Neural crest cell (in vitro differentiated cells): ENCODE data around the gene ADAMTS13. TPM values are rescaled to one million over a fixed set of nuclear protein-coding genes. Genes with fewer than 3 reads are reported as not detected.
A peak's percentile ranks its signal among the peaks of the same experiment; 100 is the strongest.

Experiments
- DNase-seq: peaks from one replicate; pipeline ENCODE4 v3.0.0; 2021; ENCODE audit warnings: low read depth, mixed read lengths, low spot score
- H3K27ac Mint-ChIP-seq: one replicate; pipeline ENCODE4 v1.8.0; 2021; ENCODE audit warnings: mild to moderate bottlenecking, mixed read lengths; ENCODE audit not compliant: unreplicated experiment
- H3K27me3 Mint-ChIP-seq: 2 replicates; pipeline ENCODE4 v1.8.0; 2021; ENCODE audit warnings: low read depth, mild to moderate bottlenecking, mixed read lengths
- H3K36me3 Mint-ChIP-seq: 2 replicates; pipeline ENCODE4 v1.8.0; 2021; ENCODE audit warnings: low read depth, mild to moderate bottlenecking, mixed read lengths
- H3K4me1 Mint-ChIP-seq: 2 replicates; pipeline ENCODE4 v1.8.0; 2021; ENCODE audit warnings: mixed read lengths
- H3K4me3 Mint-ChIP-seq: one replicate; pipeline ENCODE4 v1.8.0; 2021; ENCODE audit warnings: mild to moderate bottlenecking, mixed read lengths
- H3K9me3 Mint-ChIP-seq: 2 replicates; pipeline ENCODE4 v1.8.0; 2021; ENCODE audit warnings: mixed read lengths
- total RNA-seq: library from RNA; stranded (reverse); gene quantifications from 2 replicates; pipeline ENCODE4 v1.2.1, GENCODE V29; 2021
- TF ChIP-seq, protein P1 (sequence below): fragments of 200-600 bp; sonication (generic); conservative IDR thresholded peaks from 2 replicates; pipeline ENCODE4 v1.5.0; 2021; ENCODE audit warnings: antibody characterized with exemption, mild to moderate bottlenecking

The ADAMTS13 gene
- total RNA-seq, 1 donor from 2014 or later, result 6.0 TPM

DNA sequence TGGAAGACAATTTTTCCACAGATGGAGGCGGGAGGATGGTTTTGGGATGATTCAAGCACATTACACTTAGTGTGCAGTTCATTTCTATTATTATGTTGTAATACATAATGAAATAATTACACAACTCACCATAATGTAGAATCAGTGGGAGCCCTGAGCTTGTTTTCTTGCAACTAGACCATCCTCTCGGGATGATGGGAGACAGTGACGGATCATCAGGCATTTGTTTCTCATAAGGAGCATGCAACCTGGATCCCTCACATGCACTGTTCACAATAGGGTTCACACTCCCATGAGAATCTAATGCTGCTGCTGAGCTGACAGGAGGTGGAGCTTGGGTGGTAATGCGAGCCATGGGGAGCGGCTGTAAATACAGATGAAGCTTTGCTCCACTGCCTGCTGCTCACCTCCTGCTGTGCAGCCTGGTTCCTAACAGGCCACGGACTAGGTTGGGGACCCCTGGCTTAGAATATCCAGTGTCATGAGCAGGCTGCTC is 44.4 kb upstream of the ADAMTS13 start:
- Mint-ChIP-seq H3K4me3 (peak overlapping the region; percentile 77), H3K9me3 (no peaks in the 10 kb centered on the region), H3K36me3 (no peaks in the 10 kb centered on the region)

DNA sequence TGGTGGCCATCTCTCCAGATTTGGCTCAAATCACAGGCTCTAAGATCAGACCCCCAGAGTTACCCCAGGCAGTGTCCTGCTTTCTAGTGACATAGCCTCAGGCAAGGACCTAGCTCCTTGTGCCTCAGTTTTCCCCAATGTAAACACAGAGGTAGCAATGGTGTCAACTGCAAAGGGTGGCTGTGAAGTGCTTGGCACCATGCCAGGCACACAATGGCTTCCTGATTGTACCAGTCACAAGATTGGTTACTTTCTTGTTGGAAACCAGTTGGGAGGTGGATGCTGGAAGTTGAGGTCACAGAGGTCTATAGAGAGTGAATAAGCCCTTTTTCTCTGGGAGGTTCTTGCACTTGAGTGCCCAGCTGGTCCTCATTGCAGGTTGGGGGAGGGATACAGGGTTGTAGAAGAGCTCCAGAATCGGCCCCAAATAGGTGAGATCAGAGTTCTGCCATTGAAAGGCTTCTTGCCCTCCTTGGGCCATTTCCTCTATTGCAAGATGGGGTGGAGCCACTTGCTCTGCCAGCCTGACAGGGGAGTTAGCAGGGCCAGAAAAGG is 43.7 kb upstream of the ADAMTS13 start:
- TF ChIP-seq, protein P1, sequence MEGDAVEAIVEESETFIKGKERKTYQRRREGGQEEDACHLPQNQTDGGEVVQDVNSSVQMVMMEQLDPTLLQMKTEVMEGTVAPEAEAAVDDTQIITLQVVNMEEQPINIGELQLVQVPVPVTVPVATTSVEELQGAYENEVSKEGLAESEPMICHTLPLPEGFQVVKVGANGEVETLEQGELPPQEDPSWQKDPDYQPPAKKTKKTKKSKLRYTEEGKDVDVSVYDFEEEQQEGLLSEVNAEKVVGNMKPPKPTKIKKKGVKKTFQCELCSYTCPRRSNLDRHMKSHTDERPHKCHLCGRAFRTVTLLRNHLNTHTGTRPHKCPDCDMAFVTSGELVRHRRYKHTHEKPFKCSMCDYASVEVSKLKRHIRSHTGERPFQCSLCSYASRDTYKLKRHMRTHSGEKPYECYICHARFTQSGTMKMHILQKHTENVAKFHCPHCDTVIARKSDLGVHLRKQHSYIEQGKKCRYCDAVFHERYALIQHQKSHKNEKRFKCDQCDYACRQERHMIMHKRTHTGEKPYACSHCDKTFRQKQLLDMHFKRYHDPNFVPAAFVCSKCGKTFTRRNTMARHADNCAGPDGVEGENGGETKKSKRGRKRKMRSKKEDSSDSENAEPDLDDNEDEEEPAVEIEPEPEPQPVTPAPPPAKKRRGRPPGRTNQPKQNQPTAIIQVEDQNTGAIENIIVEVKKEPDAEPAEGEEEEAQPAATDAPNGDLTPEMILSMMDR, result no peak
- Mint-ChIP-seq H3K4me1 (peaks cover 43% of the 10 kb centered on the region), H3K9me3 (no peaks in the 10 kb centered on the region), H3K4me3 (peak overlapping the region; percentile 77), H3K36me3 (no peaks in the 10 kb centered on the region), H3K27me3 (no peaks in the 10 kb centered on the region), H3K27ac (no peak overlapping the region)
- no peak for DNase-seq

More for the DNA sequence above, 44.4 kb upstream of the ADAMTS13 start:
- H3K4me1 Mint-ChIP-seq, result peaks cover 43% of the 10 kb centered on the region
- H3K27me3 Mint-ChIP-seq, result no peaks in the 10 kb centered on the region
- DNase-seq, result no peak
- TF ChIP-seq, protein P1, result no peak
- peak overlapping the region; percentile 12 for H3K27ac Mint-ChIP-seq

DNA sequence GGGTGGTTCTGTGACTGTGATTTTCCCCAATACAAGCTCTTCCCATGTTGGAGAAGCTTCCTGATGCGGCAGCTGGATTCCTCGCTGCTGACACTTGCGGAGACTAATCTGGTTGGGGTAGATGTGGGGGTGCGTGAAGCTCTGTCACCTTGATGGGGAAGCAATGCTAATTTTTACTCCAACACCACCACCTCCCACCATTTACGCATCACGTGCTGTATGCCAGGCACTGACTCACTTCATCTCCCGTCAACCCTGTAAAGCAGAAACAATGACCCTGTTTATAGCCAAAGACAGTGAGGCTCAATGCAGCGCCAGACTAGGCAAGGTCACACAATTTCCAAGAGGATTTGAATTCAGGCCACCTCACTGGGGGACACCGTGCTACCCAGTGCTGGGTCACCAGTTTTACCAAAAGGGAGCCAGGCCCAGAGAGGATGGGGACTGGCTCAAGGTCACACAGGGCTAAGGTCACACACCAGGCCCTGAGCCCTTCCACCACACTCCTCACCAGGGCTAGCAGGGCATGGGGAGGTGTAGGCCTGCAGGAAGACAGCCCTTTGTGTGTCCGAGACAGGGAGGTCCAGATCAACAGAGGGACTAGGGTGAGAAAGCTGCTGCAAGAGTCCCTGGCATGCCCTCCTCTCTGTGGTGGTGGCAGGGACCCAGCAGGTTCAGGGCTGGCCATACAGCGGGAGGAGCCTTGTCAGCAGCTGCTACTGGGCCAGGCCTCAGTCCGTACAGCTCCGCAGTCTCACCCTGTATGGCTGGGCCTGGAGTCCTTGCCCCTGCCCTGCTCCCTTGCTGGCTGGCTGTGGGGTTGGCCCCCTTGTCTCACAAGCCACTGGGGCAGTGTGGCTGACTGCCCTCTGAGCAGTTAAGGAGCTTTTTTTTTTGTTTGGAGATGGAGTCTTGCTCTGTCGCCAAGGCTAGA is 42.7 kb upstream of the ADAMTS13 start:
- no peak for DNase-seq
- Mint-ChIP-seq H3K4me3 (peak overlapping the region; percentile 13), H3K36me3 (no peaks in the 10 kb centered on the region), H3K9me3 (no peaks in the 10 kb centered on the region), H3K27ac (no peak overlapping the region), H3K27me3 (no peaks in the 10 kb centered on the region), H3K4me1 (peaks cover 37% of the 10 kb centered on the region)
- TF ChIP-seq, protein P1, result no peak

DNA sequence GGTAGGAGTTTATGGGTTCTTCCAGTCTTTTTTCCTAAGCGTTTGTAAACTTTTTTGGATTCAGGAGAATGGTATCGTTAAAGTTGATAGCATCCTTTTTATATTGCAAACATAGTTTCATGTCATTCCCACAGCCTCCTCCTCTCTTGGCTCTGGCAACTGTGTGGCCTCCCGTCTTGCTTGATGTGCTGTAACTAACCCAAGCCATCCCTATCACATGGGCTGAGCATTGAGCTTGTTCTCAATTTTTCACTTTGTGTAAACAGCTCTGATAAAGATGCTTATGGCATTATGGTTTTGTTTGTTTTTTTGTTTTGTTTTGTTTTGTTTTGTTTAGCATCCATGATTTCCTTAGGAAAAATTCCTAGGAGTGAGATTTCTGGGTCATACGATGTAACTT is 41.4 kb upstream of the ADAMTS13 start:
- no peaks in the 10 kb centered on the region for H3K27me3 Mint-ChIP-seq
- no peak for DNase-seq
- H3K9me3 Mint-ChIP-seq, result no peaks in the 10 kb centered on the region
- H3K4me3 Mint-ChIP-seq, result no peak overlapping the region
- TF ChIP-seq, protein P1, result no peak
- H3K36me3 Mint-ChIP-seq, result no peaks in the 10 kb centered on the region
- H3K27ac Mint-ChIP-seq, result no peak overlapping the region
- peaks cover 29% of the 10 kb centered on the region for H3K4me1 Mint-ChIP-seq

DNA sequence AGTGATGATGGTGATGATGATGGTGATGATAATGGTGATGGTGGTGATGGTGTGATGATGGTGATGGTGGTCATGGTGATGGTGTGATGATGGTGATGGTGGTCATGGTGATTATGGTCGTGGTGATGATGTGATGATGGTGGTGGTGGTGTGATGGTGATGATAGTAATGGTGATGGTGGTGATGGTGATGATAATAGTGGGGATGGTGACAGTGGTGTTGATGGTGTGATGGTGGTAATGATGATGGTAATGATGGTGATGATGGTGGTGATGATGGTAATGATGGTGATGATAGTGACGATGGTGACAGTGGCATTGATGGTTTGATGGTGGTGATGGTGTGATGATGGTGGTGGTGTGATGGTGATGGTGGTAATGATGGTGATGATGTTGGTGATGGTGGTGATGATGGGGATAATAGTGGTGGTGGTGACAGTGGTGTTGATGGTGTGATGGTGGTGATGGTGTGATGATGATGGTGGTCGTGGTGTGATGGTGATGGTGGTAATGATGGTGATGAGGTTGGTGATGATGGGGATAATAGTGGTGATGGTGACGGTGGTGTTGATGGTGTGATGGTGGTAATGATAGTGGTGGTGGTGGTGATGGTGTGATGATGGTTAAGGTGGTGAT is 39.5 kb upstream of the ADAMTS13 start:
- no peak overlapping the region for H3K4me3 Mint-ChIP-seq

More for the DNA sequence above, 39.5 kb upstream of the ADAMTS13 start:
- H3K9me3 Mint-ChIP-seq, result no peaks in the 10 kb centered on the region
- DNase-seq, result no peak
- H3K27me3 Mint-ChIP-seq, result no peaks in the 10 kb centered on the region
- H3K27ac Mint-ChIP-seq, result no peak overlapping the region
- peaks cover 19% of the 10 kb centered on the region for H3K4me1 Mint-ChIP-seq
- no peaks in the 10 kb centered on the region for H3K36me3 Mint-ChIP-seq
- TF ChIP-seq, protein P1, result no peak
